Ovary (tissue), 9 donors: Measurements from ENCODE around the gene CNTD1. TPM values are rescaled to one million over a fixed set of nuclear protein-coding genes. Genes with fewer than 3 reads are reported as not detected.
A peak's percentile ranks its signal among the peaks of the same experiment; 100 is the strongest.

Experiments used
- DNase-seq, 5 donors: peaks; one replicate each; pipeline ENCODE4 v3.0.0-alpha.2; 2019 to 2020
- H3K27ac ChIP-seq, 2 donors: fragments of 200-600 bp; one replicate each; pipeline versions ENCODE4 v1.5.1 to v1.8.0; 2019 to 2022
- H3K27me3 ChIP-seq: fragments of 200-600 bp; one replicate; pipeline ENCODE4 v1.8.0; 2022
- H3K36me3 ChIP-seq: fragments of 200-600 bp; sonication (generic); one replicate; pipeline ENCODE4 v1.5.1; 2019
- H3K4me1 ChIP-seq: one replicate; pipeline ENCODE4 v1.8.1; 2013; ENCODE audit warnings: mild to moderate bottlenecking, moderate library complexity; ENCODE audit not compliant: insufficient read depth
- H3K4me3 ChIP-seq: fragments of 200-600 bp; sonication (generic); one replicate; pipeline ENCODE4 v1.5.1; 2017
- H3K9me3 ChIP-seq, 2 donors: fragments of 200-600 bp in 1 of 2; sonication (generic) in 1 of 2; one replicate each; pipeline versions ENCODE4 v1.5.1 to v1.8.1; 2013 to 2019; ENCODE audit warnings: mild to moderate bottlenecking in 1 of 2, moderate library complexity in 1 of 2
- EP300 ChIP-seq: sonication (generic); formaldehyde crosslinking; IDR thresholded peaks from one replicate; pipeline ENCODE4 v1.6.1; 2017; ENCODE audit warnings: antibody characterized with exemption
- POLR2A ChIP-seq: fragments of 450-650 bp; IDR thresholded peaks from one replicate; pipeline ENCODE4 v1.6.1; 2017; ENCODE audit warnings: antibody characterized with exemption, mild to moderate bottlenecking, moderate library complexity
- WGBS, 3 donors: extraction: QIAGEN DNeasy Blood & Tissue Kit in 1 of 3; methylation state at CpG; one replicate each; pipeline versions ENCODE4 v1.1.5 to v1.1.7; 2013 to 2017; 5-methylcytosine and 5-hydroxymethylcytosine counted together
- intact Hi-C, 4 donors: fragments of 100-400 bp; cut with DNase I; formaldehyde crosslinking; loops; one replicate each; pipeline versions ENCODE4 v1.11.0 to v1.15.1; 2022 to 2023
- polyA plus RNA-seq, 2 donors: library from polyadenylated mRNA; stranded (reverse); fragments of 200-250 nt in 1 of 2; fragments of 350-450 nt in 1 of 2; fragmentation: Illumina TruSeq in 1 of 2; extraction: RNeasy Lipid Tissue Mini Kit (QIAGEN cat#74804) in 1 of 2; gene quantifications; one replicate each; pipeline ENCODE4 v1.2.3, GENCODE V29; 2013 to 2014
- total RNA-seq, 7 donors: library from RNA; depleted of rRNA in 2 of 7; stranded (reverse); fragments of >200 nt in 2 of 7; fragmentation: NEBNext Ultra II Directional in 3 of 7; extraction: Animal tissue kit (Norgen Biotek cat#: 25700) in 3 of 7; gene quantifications; one replicate each; pipeline versions ENCODE4 v1.1.0 to v1.2.4, GENCODE V29; 2016 to 2023
- TF ChIP-seq, protein P1 (sequence below), 3 donors: fragments of 450-650 bp in 2 of 3; fragments of 200-600 bp in 1 of 3; IDR thresholded peaks; one replicate each; pipeline versions ENCODE4 v1.5.1 to v1.8.0; 2016 to 2022; ENCODE audit warnings: antibody characterized with exemption in 3 of 3, mild to moderate bottlenecking in 1 of 3
- donor health status: DM: no; HTN: no; CAD: no; lungs with moderate emphysema.
- donor health status: DM: no; HTN: no; CAD: no.
- donor health status: Bipolar disorder and iron deficiency.
- donor health status: DM: yes; HTN: yes; CAD: no.
- donor health status: DM: no; HTN: no; CAD: no.
- donor health status: DM: yes; HTN: yes; CAD: no.

The CNTD1 gene
- total and polyA plus RNA-seq, 9 donors = 0.22 to 0.79 (median 0.33) TPM; not detected in 2

DNA sequence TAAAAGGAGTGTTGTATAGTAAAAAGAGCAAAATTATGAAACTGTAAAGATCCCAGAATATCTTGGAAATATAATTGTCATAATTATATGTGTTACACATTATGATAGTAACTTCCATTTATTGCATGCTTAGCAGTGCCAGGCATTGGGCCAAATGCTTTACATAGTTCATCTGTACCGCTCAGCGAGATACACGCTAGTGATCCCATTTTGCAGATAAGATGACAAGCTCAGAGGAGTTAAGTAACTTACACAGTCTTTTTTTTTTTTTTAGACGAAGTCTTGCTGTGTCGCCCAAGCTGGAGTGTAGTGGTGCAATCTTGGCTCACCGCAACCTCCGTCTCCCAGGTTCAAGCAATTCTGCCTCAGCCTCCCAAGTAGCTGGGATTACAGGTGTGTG, 47.0 kb upstream of the CNTD1 start:
- intact Hi-C loops = no loop called here
- H3K4me3 ChIP-seq = no peak overlapping the region
- TF ChIP-seq, protein P1, sequence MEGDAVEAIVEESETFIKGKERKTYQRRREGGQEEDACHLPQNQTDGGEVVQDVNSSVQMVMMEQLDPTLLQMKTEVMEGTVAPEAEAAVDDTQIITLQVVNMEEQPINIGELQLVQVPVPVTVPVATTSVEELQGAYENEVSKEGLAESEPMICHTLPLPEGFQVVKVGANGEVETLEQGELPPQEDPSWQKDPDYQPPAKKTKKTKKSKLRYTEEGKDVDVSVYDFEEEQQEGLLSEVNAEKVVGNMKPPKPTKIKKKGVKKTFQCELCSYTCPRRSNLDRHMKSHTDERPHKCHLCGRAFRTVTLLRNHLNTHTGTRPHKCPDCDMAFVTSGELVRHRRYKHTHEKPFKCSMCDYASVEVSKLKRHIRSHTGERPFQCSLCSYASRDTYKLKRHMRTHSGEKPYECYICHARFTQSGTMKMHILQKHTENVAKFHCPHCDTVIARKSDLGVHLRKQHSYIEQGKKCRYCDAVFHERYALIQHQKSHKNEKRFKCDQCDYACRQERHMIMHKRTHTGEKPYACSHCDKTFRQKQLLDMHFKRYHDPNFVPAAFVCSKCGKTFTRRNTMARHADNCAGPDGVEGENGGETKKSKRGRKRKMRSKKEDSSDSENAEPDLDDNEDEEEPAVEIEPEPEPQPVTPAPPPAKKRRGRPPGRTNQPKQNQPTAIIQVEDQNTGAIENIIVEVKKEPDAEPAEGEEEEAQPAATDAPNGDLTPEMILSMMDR (IDR thresholded peaks at IDR 0.05) = no peak
- TF ChIP-seq EP300 = no peak
- TF ChIP-seq POLR2A = no peak
- H3K36me3 ChIP-seq = no peaks in the 10 kb centered on the region
- H3K27ac ChIP-seq = no peak overlapping the region
- 40 to 55% (median 53%) methylated on average over 7 of the region's 7 CpGs for WGBS, 3 donors
- DNase-seq = no peak
- no peaks in the 10 kb centered on the region for H3K27me3 ChIP-seq
- H3K9me3 ChIP-seq = no peaks in the 10 kb centered on the region
- H3K4me1 ChIP-seq = peaks cover 13% of the 10 kb centered on the region

DNA sequence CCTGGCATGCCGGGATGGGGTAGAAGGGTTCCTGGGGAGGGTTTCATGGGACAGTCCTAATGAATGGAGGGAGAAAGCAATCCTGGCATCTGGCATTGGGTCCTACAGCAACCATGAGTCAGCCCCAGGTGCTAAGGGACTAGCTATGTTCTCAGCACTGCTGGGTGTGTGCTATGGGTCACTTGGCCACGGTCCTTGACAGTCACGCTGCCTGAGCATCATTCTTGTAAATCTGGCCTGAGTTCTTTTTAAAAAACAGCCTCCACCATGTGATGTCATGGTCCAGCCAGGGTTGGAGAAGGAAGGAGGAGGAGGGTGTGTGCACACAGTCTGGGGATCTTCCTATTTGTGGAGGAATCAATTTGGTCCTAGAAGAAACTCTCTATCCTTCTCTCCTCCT, 43.9 kb upstream of the CNTD1 start:
- peaks cover 2% of the 10 kb centered on the region for H3K4me1 ChIP-seq
- no peak overlapping the region for H3K27ac ChIP-seq
- no peaks in the 10 kb centered on the region for H3K36me3 ChIP-seq
- no peaks in the 10 kb centered on the region for H3K9me3 ChIP-seq
- H3K27me3 ChIP-seq = no peaks in the 10 kb centered on the region
- TF ChIP-seq POLR2A (no peak), EP300 (no peak)
- TF ChIP-seq, protein P1 (IDR thresholded peaks at IDR 0.05) = no peak
- WGBS, 3 donors = 82 to 88% (median 84%) methylated on average over 3 of the region's 3 CpGs
- intact Hi-C loops = no loop called here
- no peak overlapping the region for H3K4me3 ChIP-seq
- DNase-seq = no peak

DNA sequence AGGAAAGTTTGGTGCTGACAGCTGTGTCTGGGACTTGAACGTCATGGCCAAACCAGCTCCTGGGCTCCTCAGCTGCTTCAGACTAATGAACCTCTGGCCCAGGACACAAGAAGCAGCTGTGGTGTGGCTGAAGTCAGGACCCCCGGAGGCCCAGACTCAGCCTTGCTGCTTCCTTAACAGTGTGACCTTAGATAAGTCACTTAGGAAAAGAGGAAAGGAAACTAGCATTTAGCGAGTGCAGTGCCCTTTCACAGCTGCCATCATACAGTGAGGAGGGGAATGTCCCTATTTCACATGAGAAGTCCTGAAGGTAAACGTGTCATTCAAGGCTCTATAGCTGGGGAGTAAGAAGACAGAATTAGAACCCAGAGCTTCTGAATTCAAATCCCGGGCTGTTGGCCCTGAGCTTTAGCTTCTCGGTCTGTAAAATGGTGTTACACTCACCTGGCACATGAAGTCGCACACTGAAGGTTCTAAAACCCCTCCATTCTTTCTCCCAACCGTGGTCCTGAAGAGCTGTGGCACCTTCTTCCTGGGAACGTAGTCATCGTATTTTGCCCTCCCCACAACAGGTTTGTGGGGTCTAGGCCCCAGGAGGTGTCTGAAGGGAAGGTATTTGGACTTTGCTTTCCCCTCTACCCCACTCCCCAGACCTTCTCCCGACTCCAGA, 38.5 kb upstream of the CNTD1 start:
- H3K27ac ChIP-seq = no peak overlapping the region
- TF ChIP-seq EP300 (no peak), POLR2A (no peak)
- TF ChIP-seq, protein P1 (IDR thresholded peaks at IDR 0.05) = no peak
- DNase-seq = no peak

DNA sequence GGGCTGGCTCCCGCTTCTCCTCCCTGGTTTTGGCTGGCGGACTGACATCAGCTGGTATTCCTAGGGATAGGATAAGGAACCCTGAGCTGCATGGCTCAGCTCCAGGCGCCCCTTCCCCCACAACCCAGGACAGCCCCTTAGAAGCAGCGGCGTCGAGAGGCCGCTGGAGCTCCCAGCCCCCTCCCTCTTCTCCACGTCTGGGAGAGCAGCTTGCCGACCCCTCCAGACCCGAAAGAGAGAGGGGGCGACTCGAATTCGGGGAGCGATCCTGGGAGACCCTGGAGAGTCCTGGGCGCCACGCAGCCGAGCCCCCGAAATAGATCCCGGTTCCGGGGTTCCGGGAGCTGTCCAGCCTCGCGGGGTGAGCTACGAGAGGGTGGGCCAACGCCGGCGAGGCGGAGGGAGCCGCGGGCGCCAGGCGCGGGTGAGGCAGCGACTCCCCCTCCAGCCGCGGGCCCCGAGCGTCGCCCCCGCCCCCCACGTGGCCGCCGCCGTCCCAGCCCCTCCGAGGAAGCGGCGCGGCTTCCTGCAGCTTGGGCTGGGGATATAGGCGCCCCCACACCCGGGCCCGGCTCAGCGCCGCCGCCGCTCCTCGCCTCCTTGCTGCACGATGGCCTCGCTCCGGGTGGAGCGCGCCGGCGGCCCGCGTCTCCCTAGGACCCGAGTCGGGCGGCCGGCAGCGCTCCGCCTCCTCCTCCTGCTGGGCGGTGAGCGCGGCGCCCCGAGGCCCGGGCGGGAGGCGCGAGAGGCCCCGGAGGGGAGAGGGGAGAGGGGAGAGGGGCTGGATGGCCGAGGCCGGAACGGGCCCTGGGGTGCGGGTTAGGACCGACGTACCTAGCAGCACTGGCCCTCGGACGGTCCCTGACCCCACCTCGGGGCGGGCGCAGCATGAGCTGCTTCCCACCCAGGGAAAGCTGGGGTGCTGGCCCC, 37.7 kb upstream of the CNTD1 start, which contains the start of gene RAMP2:
RAMP2 (plus strand) TSS at position 576 of the 930 bp plus-strand sequence; CDS start at position 611, 35 bp downstream.
- intact Hi-C loops = loop anchor here (5.0 to 10.0 kb wide), 3 partner anchors 39 to 179 kb away; no protein-coding TSS in a partner anchor
- TF ChIP-seq, protein P1 (IDR thresholded peaks at IDR 0.05) = no peak
- TF ChIP-seq EP300 (no peak), POLR2A (no peak)
- DNase-seq = peak; percentile 41 to 69 (median 45)
- Histone ChIP-seq H3K9me3 (no peaks in the 10 kb centered on the region), H3K4me3 (peak within 1 kb of the TSS; percentile 39), H3K36me3 (no peaks in the 10 kb centered on the region), H3K27ac (peak within 1 kb of the TSS in 1 of 2 donors; percentile 14), H3K4me1 (peaks cover 4% of the 10 kb centered on the region), H3K27me3 (no peaks in the 10 kb centered on the region)
- WGBS, 3 donors = 1 to 3% (median 1%) methylated on average over 42 to 84 of the region's 92 CpGs

More for the DNA sequence above, 38.5 kb upstream of the CNTD1 start:
- Histone ChIP-seq H3K36me3 (no peaks in the 10 kb centered on the region), H3K4me1 (peaks cover 4% of the 10 kb centered on the region), H3K9me3 (no peaks in the 10 kb centered on the region), H3K4me3 (no peak overlapping the region), H3K27me3 (no peaks in the 10 kb centered on the region)
- intact Hi-C loops = loop anchor here (5.0 to 10.0 kb wide), 3 partner anchors 38 to 178 kb away; no protein-coding TSS in a partner anchor
- WGBS, 3 donors = 46 to 55% (median 48%) methylated on average over 11 of the region's 11 CpGs
